Activated effector memory CD4-positive, alpha-beta T cell treated with Interleukin-2 at 50 U/mL for 16 hours (primary cell): Measurements from ENCODE around the gene CAMK2D.

Experiments used
- DNase-seq: peaks from one replicate; pipeline ENCODE4 v3.0.0-alpha.2; 2020

The CAMK2D gene

DNA sequence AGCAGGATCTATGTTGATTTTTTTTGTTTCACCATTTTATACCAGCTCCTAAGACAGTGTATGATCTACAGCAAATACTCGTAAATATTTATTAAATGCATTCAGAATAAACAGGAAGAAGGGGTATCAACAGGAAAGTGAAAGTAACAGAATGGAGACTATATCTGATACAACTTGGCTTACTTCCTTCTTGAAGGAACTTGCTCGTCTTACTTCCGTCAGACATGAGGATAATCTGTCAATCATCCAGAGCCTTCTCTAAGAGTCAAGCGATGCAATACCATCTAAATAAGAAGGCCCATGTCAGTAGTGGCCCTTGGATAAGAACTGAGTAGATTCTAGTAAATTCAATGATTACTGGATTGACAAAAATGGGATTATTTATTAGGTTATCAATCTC, 84.2 kb downstream of the CAMK2D start:
- no peak for DNase-seq

GRCh38 chr4:113675731-113676697, 85.5 kb downstream of the CAMK2D start:
- no peak for DNase-seq

- DNase-seq = no peak
Observed at GRCh38 chr4:113674733-113675132, 86.8 kb downstream of the CAMK2D start.

DNA sequence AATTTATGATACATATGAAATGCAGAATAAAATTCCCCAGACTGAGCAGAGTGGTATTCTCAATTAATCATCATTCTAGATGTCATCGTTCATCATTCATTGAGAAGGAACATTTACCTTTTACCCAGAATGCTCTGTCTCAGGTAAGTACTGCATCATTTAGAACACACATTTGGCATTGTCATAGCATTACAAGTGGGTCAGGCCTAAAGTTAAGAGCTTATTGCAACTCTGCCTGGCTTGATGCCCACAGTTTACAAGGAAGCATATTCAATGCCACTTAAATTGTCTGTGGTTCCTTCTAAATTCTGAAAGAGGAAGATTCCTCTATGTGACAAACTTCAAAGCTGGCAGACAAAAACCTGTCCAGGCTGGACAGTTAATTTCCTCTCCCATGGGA, 87.3 kb downstream of the CAMK2D start:
- no peak for DNase-seq

DNA sequence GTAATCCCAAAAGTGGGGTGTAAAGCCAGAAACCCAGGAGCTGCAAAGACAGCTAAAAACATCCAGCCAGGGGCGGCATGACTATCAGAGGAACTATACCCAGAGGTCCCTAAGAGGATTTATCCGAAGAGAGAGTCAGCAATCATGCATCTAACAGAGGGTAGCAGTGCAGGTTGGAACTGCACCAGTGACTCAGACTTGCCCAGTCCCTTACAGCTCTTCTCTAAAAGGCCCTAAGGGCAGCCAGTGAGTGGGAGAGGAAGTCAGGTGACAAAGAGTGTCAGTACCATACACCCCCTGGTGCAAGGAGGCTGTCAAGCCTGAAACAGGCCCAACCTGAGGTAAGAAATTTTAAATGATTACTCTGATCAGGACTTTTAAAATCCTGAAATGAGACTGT, 88.1 kb downstream of the CAMK2D start:
- no peak for DNase-seq

DNA sequence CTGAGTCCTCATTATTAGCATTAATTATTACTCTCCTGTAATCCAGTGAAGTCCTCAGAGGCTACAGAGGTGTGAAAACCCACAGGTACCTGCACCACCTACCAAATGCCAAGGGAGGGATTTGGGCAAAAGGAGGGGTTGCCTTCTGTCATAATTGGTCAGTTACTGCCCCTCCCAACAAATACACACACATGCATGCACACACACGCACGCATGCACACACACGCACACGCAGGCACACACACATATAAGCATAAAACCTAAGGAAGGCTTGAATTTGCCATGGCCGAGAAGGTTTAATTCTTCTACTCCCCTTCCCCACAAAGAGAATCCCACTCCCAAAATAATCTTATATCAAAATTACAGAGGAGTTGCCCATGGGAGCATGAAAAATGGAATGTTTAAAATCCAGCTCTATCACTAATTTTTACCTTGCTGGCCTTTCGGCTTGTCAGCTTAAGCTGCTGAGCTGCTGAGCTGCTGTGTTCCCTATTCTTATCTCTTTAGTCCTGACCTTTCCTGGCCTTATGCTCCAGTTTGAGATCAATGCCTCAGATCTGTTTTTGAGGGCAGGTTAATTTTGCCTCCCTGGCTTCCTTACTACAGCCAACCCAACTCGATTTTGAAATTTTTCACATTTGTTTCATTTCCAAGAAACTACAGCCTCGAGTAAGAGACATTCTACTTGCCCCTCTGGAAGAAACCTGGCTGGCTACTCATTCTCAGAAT, 95.0 kb downstream of the CAMK2D start:
- no peak for DNase-seq

DNA sequence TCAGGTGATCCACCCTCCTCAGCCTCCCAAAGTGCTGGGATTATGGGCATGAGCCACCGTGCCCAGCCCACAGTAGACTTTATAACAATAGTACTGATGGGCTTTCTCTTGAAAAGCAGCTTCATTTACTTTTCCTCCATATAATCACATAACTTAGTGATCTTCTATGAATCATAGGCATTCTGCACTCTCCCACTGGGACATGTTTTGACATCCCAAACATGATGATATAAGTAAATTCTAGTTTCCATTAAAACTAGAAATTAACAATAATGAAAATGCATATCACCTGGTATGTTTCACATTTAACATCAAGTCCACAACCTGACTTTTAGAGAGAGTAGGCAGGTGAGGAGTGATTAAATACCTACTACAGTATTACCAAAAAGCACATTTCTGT, 96.5 kb downstream of the CAMK2D start:
- DNase-seq = no peak

- no peak for DNase-seq
Observed at GRCh38 chr4:113662581-113662980, 99.0 kb downstream of the CAMK2D start.

- no peak for DNase-seq
Observed at GRCh38 chr4:113659127-113659526, 102.4 kb downstream of the CAMK2D start.

GRCh38 chr4:113657586-113658233, 103.8 kb downstream of the CAMK2D start:
- DNase-seq = no peak

DNA sequence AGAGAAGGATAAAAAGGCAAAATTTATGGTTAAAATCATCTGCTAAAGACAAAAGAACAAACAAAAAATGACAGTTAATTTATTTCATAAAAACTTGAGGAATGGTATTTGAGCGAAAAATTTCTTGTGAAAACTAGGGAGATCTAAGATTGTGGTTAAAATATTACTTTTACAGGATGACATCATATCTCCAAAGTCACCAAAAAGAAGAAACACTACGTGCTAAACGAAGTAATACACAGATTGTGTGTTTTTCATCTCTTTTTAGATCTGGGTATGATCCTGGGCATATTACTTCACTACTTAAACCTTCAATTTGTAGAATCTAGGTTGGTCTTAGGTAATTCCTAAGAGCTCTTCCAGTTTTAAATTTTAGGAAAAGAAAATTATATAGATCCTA, 107.7 kb downstream of the CAMK2D start:
- DNase-seq = no peak

DNA sequence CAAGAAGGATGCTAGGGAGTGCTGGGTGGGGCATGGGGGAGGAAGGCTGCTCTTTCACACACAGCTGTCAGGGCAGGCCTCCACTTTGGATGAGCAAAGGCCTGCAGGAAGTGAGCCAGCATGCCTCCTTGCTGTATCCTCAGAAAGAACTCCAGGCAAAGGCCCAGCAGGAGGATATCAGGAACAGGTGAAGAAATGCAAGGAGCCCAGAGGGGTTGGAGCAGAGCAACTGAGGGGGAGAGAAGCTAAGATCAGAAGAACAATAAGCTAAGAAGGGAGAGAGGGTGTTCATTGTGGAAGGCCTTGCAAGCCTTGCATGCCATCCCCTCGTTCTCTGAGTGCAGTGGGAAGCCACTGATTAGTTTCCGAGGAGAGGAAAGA, 115.1 kb downstream of the CAMK2D start:
- DNase-seq = no peak

GRCh38 chr4:113645771-113646441, 115.6 kb downstream of the CAMK2D start:
- DNase-seq = no peak

- no peak for DNase-seq
Observed at GRCh38 chr4:113645288-113645687, 116.2 kb downstream of the CAMK2D start.

GRCh38 chr4:113644398-113644797, 117.1 kb downstream of the CAMK2D start:
- DNase-seq = no peak

DNA sequence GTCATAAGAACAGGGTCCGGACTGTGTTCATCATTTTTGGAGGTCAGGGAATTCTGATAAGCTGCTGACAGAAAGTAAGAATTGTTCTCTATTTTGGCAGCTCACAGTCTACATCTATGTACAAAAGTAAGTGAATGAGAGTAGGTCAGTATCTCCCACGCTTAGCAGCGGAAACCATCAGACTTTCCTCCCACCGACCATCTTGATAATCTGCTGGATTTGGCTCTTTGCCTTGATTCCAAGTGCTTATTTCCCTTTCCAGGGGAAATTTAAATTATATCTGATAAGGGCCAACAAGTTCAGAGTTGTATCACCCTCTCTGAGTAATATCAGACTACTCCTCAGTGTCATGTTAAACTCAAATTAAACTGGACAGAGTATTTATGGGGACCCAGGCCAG, 118.0 kb downstream of the CAMK2D start:
- no peak for DNase-seq

DNA sequence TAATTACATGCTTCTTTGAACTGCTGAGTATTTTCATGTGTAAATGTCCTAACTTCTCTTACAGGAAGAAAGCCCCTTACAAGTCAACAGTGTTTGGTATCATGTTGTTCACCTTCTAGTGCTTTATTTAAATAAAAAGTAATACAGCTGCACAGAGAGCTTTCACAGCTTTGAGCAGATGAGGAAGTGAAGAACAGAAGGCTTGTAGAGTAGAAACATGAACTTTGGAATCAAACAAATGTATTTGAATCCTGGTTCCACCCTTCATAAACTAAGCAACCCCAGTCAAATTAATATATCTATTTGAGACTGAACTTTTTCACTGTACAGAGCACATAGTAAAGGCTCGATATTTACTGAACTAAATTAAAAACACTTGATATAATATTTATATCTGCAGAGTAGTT, 120.5 kb downstream of the CAMK2D start:
- no peak for DNase-seq

- DNase-seq = no peak
Observed at GRCh38 chr4:113639326-113639725, 122.2 kb downstream of the CAMK2D start.

DNA sequence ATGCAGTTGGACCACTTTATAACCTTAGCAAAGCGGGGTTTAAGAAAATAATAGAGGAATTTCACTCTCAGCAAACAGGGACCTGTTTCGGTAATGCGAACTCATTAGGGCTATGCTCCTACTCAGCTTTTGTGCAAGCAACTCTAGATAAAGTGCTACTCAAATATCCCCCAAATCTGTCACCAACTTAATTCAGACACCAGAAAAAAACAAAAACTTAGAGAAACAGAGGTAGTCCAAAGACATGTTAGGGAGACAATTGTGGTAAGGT, 123.0 kb downstream of the CAMK2D start:
- DNase-seq = no peak

- no peak for DNase-seq
Observed at GRCh38 chr4:113637823-113638561, 123.5 kb downstream of the CAMK2D start.

- DNase-seq = no peak
Observed at GRCh38 chr4:113637363-113637762, 124.2 kb downstream of the CAMK2D start.

GRCh38 chr4:113636877-113637276, 124.7 kb downstream of the CAMK2D start:
- DNase-seq = peak; percentile 7

DNA sequence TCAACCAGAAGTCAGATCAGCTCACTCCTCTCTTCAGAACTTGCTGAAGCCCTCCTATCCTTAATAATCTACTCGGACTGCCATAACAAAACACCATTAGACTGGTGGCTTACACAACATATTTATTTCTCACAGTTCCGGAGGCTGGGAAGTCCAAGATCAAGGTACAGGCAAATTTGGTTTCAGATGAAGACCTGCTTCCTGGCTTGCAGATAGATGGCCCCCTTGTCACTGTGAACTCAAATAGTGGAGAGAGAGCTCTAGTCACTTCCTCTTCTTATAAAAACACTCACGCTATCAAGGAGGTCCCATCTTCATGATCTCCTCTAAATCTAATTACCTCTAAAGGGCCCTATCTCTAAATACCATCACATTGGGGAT, 125.1 kb downstream of the CAMK2D start:
- DNase-seq = no peak
